ENCODE measurements around the gene MNAT1. TPM values are rescaled to one million over a fixed set of nuclear protein-coding genes. Genes with fewer than 3 reads are reported as not detected.
"Not testable (repeated sequence)": the region's sequence is repeated elsewhere in the genome, so short reads cannot be mapped to it uniquely, and the experiment has no call there.

The MNAT1 gene
- total RNA-seq, 1 donor from 2014 or later = 55.1 TPM

- no peak for DNase-seq (ENCODE audit: low spot score)
Observed at GRCh38 chr14:60882219-60882618, 147.7 kb downstream of the MNAT1 start.

GRCh38 chr14:60884134-60884533 is 149.6 kb downstream of the MNAT1 start:
- DNase-seq (ENCODE audit: low spot score) = no peak

- not testable (repeated sequence) for DNase-seq (ENCODE audit: low spot score)
Observed at GRCh38 chr14:60890636-60891035, 156.1 kb downstream of the MNAT1 start.

- DNase-seq (ENCODE audit: low spot score) = no peak
Observed at GRCh38 chr14:60893911-60894310, 159.3 kb downstream of the MNAT1 start.

GRCh38 chr14:60904381-60904780 is 169.8 kb downstream of the MNAT1 start:
- no peak for DNase-seq (ENCODE audit: low spot score)

GRCh38 chr14:60905923-60906322 is 171.4 kb downstream of the MNAT1 start:
- DNase-seq (ENCODE audit: low spot score) = no peak

GRCh38 chr14:60915781-60916180 is 181.2 kb downstream of the MNAT1 start:
- DNase-seq (ENCODE audit: low spot score) = no peak

GRCh38 chr14:60922050-60922449 is 187.5 kb downstream of the MNAT1 start:
- no peak for DNase-seq (ENCODE audit: low spot score)

- no peak for DNase-seq (ENCODE audit: low spot score)
Observed at GRCh38 chr14:60925286-60925685, 190.7 kb downstream of the MNAT1 start.

- no peak for DNase-seq (ENCODE audit: low spot score)
Observed at GRCh38 chr14:60926002-60926401, 191.4 kb downstream of the MNAT1 start.

- DNase-seq (ENCODE audit: low spot score) = no peak
Observed at GRCh38 chr14:60931218-60931617, 196.7 kb downstream of the MNAT1 start.

GRCh38 chr14:60933920-60934655 is 199.5 kb downstream of the MNAT1 start:
- DNase-seq (ENCODE audit: low spot score) = no peak

GRCh38 chr14:60935319-60935718 is 200.8 kb downstream of the MNAT1 start:
- DNase-seq (ENCODE audit: low spot score) = no peak

- no peak for DNase-seq (ENCODE audit: low spot score)
Observed at GRCh38 chr14:60943637-60944032, 209.1 kb downstream of the MNAT1 start.

GRCh38 chr14:60944204-60944603 is 209.6 kb downstream of the MNAT1 start:
- no peak for DNase-seq (ENCODE audit: low spot score)

GRCh38 chr14:60945984-60946383 is 211.4 kb downstream of the MNAT1 start:
- no peak for DNase-seq (ENCODE audit: low spot score)

- no peak for DNase-seq (ENCODE audit: low spot score)
Observed at GRCh38 chr14:60946773-60947172, 212.2 kb downstream of the MNAT1 start.

- no peak for DNase-seq (ENCODE audit: low spot score)
Observed at GRCh38 chr14:60951776-60952435, 217.3 kb downstream of the MNAT1 start.

GRCh38 chr14:60956202-60956601 is 221.6 kb downstream of the MNAT1 start:
- DNase-seq (ENCODE audit: low spot score) = no peak

GRCh38 chr14:60956632-60957031 is 222.1 kb downstream of the MNAT1 start:
- DNase-seq (ENCODE audit: low spot score) = no peak

- no peak for DNase-seq (ENCODE audit: low spot score)
Observed at GRCh38 chr14:60958146-60958545, 223.6 kb downstream of the MNAT1 start.

- no peak for DNase-seq (ENCODE audit: low spot score)
Observed at GRCh38 chr14:60963761-60964160, 229.2 kb downstream of the MNAT1 start.

- DNase-seq (ENCODE audit: low spot score) = no peak
Observed at GRCh38 chr14:60964904-60965303, 230.3 kb downstream of the MNAT1 start.
